Measurements from ENCODE around the gene NIPSNAP2.
"Not testable (repeated sequence)": the region's sequence is repeated elsewhere in the genome, so short reads cannot be mapped to it uniquely, and the experiment has no call there.

The NIPSNAP2 gene

GRCh38 chr7:55964261-55965099 lies at the start of gene NIPSNAP2:
Gene NIPSNAP2 (plus strand): TSS chr7:55964585. CDS start chr7:55964610, 25 bp downstream.
- peak; percentile 76 for DNase-seq

GRCh38 chr7:55917771-55918170 lies 46.6 kb upstream of the NIPSNAP2 start:
- no peak for DNase-seq

GRCh38 chr7:55928006-55928767 lies 36.2 kb upstream of the NIPSNAP2 start:
- DNase-seq: no peak

GRCh38 chr7:55931421-55932151 lies 32.8 kb upstream of the NIPSNAP2 start:
- no peak for DNase-seq

- DNase-seq: no peak
Observed at GRCh38 chr7:55939514-55940123, 24.8 kb upstream of the NIPSNAP2 start.

- no peak for DNase-seq
Observed at GRCh38 chr7:55946545-55946944, 17.8 kb upstream of the NIPSNAP2 start.

- DNase-seq: peak; percentile 94
Observed at GRCh38 chr7:55951637-55952351, 12.6 kb upstream of the NIPSNAP2 start, which contains the start of gene MRPS17. Gene MRPS17 (plus strand): TSS chr7:55951877. CDS start chr7:55953196, 1,319 bp downstream.

GRCh38 chr7:55952352-55952671 lies 12.1 kb upstream of the NIPSNAP2 start:
- not testable (repeated sequence) for DNase-seq

GRCh38 chr7:55953707-55954475 lies 10.5 kb upstream of the NIPSNAP2 start:
- DNase-seq: no peak

- DNase-seq: no peak
Observed at GRCh38 chr7:55957190-55957589, 7.2 kb upstream of the NIPSNAP2 start.

GRCh38 chr7:55962014-55962413 lies 2.4 kb upstream of the NIPSNAP2 start:
- no peak for DNase-seq

GRCh38 chr7:55963584-55964168 lies 709 bp upstream of the NIPSNAP2 start:
- DNase-seq: no peak

GRCh38 chr7:55965100-55965470 lies 700 bp downstream of the NIPSNAP2 start:
- DNase-seq: no peak

GRCh38 chr7:55965805-55966421 lies 1.5 kb downstream of the NIPSNAP2 start:
- DNase-seq: no peak

GRCh38 chr7:55966851-55967250 lies 2.5 kb downstream of the NIPSNAP2 start:
- no peak for DNase-seq

GRCh38 chr7:55969391-55969790 lies 5.0 kb downstream of the NIPSNAP2 start:
- DNase-seq: no peak

- DNase-seq: no peak
Observed at GRCh38 chr7:55970561-55970960, 6.2 kb downstream of the NIPSNAP2 start.

GRCh38 chr7:55970978-55971377 lies 6.6 kb downstream of the NIPSNAP2 start:
- no peak for DNase-seq

- no peak for DNase-seq
Observed at GRCh38 chr7:55973747-55974250, 9.4 kb downstream of the NIPSNAP2 start.

GRCh38 chr7:55975988-55976633 lies 11.7 kb downstream of the NIPSNAP2 start:
- DNase-seq: no peak

Data from femur (tissue), 1 donor.